Activated CD4-positive, alpha-beta T cell treated with anti-CD3 and anti-CD28 coated beads, Interleukin-2, Interleukin-6, amounts not matched to agents 100 ng/mL and 50 ng/mL, durations not matched to agents 16 hours and 8 hours (primary cell): ENCODE data around the gene EPHA1.

Source experiments
- DNase-seq: peaks from one replicate; pipeline ENCODE4 v3.0.0-alpha.2; 2020

Gene EPHA1

GRCh38 chr7:143387156-143387975 lies 21.3 kb downstream of the EPHA1 start:
- DNase-seq: no peak

DNA sequence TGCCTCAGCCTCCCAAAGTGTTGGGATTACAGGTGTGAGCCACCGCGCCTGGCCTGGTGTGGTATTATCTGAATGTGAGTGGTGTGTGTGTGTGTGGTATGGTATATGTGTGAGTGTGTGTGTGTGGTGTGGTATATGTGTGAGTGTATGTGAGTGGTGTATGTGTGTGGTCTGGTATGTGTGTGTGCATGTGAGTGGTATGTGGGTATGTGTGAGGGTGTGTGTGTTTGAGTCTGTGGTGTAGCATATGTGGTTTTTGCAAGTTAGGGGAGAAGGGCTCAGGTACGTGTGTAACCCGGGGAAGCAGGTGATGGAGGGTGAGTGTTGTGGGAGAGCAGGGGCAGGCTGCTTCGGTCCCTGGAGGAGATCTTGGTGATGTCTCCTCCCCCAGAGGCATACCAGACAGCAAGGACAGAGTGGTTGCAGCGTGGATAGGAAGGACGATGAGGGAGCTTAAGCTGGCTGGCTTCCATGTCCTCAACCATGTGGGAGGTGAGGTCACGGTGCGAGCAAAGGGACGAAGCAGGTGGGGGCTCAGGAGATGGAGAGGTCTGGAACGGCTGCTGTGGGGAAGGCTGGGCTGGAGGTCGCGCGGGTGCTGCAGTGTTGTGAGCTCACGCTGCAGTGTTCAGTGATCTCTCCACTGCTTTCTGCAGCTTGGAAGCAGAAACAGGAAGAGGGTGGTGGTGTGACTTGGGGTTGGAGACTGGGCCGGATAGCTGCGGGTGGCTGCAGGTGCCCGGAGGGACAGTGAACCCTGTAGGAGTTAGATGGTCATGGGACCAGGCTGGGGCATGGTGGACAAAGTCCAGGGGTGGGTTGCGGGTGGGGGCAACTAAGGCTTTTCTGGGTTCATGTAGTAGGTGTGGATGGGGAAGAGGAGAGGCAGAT lies 22.5 kb downstream of the EPHA1 start:
- DNase-seq: peak; percentile 51

GRCh38 chr7:143384661-143385631 lies 23.7 kb downstream of the EPHA1 start:
- DNase-seq: no peak

DNA sequence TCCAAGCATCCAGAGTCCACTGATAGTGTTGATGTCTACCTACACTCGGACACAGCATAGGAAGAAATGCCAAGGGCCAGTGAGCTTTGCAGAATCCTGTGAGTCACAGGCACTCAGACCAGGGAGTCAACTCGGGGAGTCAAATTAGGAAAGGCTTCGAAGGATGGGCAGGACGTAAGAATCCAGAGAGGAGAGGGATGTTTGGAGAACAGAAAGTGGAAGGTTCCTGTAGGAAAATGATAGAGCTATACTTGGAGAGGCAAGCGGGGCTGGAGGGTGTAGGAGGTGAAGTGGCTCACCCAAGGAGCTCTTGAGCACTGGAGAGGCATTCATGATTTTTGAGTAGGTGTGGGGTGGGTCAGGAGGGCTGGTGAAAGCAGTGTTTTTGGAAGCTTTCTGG lies 24.5 kb downstream of the EPHA1 start:
- DNase-seq: no peak

GRCh38 chr7:143383642-143383957 lies 25.1 kb downstream of the EPHA1 start:
- no peak for DNase-seq

- no peak for DNase-seq
Observed at GRCh38 chr7:143382791-143383641, 25.6 kb downstream of the EPHA1 start.

DNA sequence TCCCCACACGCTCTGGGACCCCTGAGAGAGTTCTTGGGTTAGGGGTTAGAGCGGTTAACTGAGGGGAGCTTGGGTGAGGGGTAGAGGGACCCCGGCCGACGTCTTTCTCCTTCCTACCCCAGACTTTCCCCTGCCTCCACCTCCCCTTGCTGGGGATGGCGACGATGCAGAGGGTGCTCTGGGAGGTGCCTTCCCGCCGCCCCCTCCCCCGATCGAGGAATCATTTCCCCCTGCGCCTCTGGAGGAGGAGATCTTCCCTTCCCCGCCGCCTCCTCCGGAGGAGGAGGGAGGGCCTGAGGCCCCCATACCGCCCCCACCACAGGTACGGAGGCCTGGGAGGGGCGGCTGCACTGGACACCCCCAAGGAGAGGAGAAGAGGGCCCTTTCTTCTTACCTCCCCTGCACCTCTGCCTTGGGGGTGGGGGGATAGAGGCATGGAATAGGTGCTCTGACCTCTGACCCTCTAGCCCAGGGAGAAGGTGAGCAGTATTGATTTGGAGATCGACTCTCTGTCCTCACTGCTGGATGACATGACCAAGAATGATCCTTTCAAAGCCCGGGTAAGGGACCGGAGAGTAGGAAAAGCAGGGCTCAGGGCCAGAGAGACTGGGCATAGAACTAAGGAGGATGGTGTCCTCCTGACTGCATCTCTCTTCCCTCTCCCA lies 26.4 kb downstream of the EPHA1 start:
- no peak for DNase-seq

GRCh38 chr7:143381427-143382125 lies 27.1 kb downstream of the EPHA1 start:
- no peak for DNase-seq

DNA sequence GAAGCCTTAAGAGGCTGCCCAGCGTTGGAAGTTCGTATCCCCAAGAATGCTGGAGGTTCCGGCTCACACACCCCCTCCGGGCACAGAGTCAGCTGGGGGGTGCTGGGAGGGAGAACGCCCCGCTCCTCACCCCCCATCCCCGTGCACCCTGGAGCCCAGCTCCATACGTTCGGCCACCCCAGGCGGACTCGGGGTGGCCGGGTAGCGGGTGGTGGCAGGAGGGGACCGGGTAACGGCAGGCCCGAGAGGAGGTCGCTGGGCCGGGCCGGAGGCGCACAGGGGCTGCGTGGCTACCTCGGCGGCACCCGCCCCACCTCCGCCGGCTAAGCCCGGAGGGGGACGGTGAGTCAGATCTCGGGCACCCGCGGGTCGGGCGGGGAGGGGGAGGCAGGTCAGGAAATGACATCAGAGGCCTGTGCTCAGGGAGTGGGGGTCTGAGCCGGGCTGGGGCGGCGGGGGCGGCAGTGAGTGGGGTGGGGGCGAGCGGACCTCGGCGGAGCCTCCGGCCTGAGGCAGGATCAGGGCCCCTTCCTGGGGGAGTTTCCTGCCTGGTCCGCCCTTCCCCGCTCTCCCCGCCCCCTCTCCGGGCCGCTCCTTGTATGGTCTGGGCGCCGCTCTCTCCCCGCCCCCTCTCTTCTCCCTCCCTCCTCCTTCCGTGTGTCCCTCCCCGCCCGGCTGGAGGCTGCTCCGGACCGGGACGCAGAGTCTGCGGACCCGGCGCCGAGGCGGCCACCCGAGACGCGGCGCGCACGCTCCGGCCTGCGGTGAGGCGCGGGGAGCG lies 27.8 kb downstream of the EPHA1 start, which contains the start of gene ZYX:
ZYX (plus strand) TSS at position 700 of the 781 bp plus-strand sequence. CDS start 227 bp downstream, outside the sequence.
- DNase-seq: peak; percentile 95

GRCh38 chr7:143380260-143380645 lies 28.4 kb downstream of the EPHA1 start:
- DNase-seq: peak; percentile 89

DNA sequence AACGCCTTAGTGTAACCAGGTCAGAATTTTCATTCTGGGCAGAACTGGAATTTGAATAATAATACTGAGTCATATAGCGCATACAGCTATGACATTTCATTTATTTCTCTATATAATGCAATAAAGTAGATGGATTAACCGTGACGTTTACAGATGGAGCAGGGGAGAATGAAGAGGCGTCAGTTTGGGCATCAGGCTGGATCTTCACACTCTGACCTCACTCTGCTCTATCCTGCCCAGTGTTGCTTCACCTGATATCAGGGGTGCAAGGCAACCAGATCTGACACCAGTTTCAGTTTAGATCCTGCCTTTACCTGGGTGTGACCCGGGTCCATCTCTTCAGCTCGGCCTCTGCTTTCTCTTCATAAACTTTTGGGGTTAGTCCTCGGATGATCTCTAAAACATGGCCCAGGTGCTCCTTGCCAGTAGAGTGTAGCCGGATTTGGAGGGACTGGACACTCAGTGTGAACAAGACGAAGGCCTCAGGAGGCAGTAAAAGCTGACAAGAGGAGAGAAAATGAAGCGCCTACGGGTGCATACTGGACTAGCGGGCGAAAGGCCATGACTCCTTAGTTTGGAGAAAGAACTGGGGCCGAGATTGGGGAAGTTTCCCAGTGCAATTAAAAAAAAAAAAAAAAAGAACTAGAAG lies 28.9 kb downstream of the EPHA1 start:
- peak; percentile 30 for DNase-seq

DNA sequence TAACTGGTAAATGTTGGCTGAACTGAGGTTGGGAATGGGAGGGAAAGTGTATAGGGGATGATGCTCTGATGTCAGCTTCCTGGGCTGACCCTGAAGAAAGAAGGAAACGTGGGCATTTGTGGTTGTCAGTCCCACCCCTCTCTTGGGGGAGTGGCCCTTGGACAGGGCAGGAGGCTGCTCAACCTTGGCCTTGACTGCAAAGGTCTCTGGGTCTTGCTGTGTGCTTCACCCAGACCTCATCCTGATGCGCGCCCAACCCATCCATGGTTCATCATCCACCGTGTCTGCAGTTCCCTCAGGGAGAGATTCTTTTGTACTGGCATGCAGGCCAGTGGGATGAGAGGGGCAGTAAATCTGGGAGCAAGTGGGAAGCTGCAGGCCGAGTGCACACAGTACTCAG lies 32.3 kb downstream of the EPHA1 start:
- DNase-seq: no peak

DNA sequence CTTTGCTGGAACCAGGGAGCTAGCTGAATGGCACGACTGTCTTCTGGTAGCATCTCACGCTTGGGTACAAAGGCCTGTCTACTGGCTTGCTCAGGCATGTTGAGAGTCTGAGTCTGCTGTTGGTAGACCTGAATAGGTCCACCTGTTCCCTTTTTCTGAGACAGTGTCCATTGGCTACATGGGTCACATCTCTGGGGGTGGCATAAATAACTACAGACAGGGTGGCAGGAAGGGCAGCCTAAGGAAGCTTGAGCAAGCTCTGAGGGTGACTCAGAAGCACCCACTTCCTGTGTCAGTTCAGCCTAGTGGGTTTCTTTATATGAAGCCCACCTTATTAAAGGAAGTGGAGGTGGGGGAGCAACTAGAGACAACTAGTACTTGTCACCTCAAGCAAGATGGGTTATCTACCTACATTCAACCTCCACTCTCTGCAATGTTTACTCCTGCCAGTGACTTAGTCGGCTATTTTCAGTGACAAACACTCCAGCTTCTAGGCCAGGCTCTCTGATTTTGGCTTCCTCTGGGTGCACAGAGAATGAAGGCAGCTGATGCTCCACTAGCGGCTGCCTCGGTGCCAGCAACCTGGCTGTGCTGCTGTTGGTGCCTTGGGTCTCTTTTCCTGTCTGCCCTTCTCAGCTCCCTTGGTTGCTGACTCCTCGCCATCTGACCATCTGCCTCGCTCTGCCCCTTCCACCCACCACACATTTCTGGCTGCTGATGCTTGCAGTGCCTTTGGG lies 33.2 kb downstream of the EPHA1 start:
- peak; percentile 62 for DNase-seq

DNA sequence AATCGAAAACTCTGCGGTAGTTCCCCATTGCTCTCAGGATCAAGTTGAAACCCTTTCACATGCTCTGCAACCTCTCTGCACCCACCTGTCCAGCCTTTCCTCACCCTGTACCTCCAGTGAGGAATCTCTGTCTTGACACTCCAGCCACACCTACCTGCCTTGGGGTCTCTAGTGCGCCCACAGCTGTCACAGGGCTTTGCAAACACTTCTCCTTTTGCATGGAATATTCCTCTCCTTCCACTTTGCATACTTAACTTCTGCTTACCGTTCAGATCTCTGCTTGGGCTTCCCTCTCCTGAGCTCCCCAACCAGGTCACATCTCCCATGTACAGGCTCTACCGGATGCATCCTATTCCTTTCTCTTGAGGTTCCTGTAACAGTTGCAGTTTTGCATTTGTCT lies 34.1 kb downstream of the EPHA1 start:
- DNase-seq: no peak

DNA sequence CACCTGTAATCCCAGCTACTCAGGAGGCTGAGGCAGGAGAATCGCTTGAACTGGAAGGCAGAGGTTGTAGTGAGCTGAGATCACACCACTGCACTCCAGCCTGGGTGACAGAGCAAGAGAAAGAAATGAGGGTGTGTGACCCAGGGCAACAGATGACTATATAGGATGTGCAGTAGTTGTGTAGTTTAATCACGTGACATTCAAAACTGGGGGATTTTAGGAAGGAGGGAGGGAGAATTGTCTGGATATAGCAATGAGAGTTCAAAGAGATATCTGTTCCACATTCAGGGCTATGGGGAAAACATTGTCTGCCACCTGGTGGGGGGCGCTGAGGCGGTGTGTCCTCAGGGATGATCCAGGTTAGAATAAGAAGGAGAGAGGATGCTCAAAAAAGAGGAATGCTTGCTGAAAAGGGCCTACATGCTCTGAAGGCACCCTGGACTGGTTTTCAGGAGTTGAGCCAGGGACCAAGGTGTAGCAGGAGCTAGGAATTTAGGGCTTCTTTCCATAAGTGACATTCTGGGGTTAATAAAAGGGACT lies 35.3 kb downstream of the EPHA1 start:
- no peak for DNase-seq

DNA sequence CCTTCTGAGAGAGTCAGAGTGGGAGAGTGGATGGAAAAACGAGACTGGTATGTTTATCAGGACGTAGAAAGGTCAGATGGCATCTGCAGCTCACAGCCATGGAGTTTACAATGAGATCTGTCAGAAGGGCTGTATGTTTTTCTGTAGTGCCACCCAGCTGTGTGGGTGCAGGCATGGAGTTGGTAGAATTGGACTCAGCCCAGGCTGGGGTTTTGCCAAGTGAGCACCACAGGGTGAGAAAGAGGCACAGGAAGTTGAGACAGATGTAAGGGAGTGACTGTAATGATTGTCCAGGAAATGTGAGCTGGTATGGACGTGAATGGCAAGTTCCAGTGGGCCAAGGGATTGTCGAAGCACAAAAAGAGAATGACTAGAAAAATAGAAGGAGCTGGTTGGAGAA lies 36.6 kb downstream of the EPHA1 start:
- DNase-seq: peak; percentile 71

- no peak for DNase-seq
Observed at GRCh38 chr7:143369678-143370651, 38.7 kb downstream of the EPHA1 start.
